GM19372 (cell line): ENCODE results near the gene SPR.

Source experiments
- ATAC-seq: cut with Tn5 transposase; IDR thresholded peaks from one replicate; pipeline ENCODE4 v1.9.1; 2021; ENCODE audit warnings: mild to moderate bottlenecking, low read depth, moderate library complexity; ENCODE audit not compliant: unreplicated experiment

SPR gene

GRCh38 chr2:72887032-72887739 lies at the start of gene SPR:
Gene SPR, plus strand, starts transcription at chr2:72887408. Its CDS starts 25 bp downstream, at chr2:72887433.
- peak; percentile 83 for ATAC-seq

DNA sequence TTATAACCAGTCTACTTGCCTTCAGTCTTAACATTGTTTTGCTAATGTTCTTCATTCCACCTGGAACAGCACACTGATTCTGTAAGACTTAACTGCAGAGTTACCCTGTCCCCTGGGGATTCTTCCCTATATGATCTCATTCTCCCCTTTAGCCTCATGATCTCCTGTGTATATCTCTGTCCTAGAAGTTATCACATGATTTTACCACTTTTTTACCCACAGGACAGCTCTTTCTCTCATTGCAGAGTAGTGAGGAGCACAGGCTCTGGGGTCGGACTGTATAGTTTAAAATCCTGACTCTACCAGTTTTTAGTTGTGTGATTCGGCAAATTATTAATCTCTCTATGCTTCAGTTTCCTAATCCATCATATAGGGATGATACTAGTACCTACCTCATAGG lies 47.1 kb upstream of the SPR start:
- ATAC-seq, result no peak

- ATAC-seq, result no peak
Measured at GRCh38 chr2:72841462-72842125, 45.6 kb upstream of the SPR start.

GRCh38 chr2:72843301-72843700 lies 43.9 kb upstream of the SPR start:
- no peak for ATAC-seq

- peak; percentile 83 for ATAC-seq
Measured at GRCh38 chr2:72846171-72847095, 40.8 kb upstream of the SPR start.

DNA sequence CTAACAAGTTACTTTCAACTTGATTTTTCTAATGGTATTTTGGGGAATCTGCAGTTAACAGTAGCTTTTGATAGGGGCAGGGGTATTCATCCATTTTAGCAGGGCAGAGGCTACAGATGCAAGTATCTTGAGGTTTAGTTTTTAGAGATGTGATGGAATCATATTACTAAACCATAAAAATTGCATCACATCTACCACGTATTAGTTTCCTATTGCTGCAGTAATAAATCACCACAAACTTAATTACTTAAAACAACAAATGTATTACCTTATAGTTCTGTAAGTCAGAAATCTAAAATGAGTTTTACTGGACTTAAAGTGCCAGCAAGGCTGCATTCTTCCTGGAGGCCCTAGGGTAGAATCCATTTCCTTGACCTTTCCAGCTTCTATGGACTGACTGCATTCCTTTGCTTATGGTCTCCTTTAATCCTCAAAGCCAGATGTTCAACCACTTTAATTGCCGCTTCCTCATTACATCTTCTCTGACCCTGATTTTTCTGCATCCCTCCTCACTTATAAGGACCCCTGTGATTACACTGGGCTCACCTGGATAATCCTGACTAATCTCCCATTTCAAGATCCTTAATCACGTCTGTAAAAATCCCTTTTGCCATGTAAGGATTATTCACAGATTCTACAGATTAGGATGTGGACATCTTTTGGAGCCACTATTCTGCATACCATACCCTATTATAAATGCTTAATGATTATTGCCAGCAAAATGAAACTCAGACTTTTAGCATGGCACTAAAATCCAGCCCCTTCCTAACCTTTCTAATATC lies 39.5 kb upstream of the SPR start:
- ATAC-seq, result no peak

- ATAC-seq, result no peak
Measured at GRCh38 chr2:72848436-72849137, 38.6 kb upstream of the SPR start.

DNA sequence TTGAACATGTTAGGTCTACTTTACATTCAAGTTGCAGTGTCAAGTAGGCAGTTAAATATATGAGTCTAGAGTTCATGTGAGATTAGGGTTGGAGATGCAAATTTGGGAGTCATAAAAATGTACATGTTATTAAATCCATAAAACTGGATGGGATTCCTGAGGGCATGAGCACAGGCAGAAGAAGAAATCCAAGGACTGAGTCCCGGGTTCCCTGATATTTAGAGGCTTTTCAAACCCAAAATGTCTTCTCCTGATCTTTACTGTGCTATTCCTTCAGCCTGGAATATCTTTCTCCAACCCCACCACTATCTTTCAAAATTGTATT lies 38.1 kb upstream of the SPR start:
- no peak for ATAC-seq

DNA sequence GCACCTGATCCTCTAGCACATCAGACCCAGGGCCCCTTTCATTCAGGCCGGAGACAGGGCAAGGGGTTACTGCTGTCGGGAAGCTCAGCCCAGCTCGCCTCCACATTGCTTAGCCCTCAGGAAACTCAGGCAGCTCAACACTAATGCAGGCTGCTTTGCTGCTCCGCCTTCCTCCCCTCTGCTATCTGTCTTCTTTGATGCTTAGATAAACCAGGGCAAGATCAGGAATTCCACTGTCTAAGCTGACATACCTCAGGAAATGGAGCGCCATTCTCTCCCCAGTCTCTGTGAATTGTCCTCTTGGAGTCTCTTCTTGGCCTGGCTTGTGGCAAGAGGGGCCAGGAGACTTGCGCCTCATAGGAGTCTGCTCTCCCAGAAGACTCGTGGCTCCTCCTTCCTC lies 35.9 kb upstream of the SPR start:
- ATAC-seq, result no peak

DNA sequence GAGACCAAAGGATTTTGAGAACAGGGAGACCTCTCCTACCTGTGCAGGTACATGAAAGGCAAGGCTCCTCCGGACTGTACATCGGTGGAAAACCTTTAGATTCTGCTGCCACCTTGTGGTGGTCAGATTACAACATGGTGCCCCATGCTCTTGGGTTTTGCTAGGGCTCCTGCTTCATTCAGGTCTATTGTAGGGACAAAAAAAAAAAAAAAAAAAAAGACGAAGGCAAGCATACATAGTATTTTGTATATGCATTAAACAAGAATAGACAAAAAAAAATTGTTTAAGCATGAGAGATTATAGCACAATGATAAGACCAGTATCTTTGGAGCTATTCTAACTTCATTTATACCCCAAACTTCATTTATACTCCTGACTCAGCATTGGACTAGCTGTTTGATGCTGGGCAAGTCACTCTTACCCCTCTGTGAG lies 27.4 kb upstream of the SPR start:
- peak; percentile 64 for ATAC-seq

- peak; percentile 88 for ATAC-seq
Measured at GRCh38 chr2:72862239-72862988, 24.8 kb upstream of the SPR start.

GRCh38 chr2:72863046-72863445 lies 24.2 kb upstream of the SPR start:
- ATAC-seq, result no peak

DNA sequence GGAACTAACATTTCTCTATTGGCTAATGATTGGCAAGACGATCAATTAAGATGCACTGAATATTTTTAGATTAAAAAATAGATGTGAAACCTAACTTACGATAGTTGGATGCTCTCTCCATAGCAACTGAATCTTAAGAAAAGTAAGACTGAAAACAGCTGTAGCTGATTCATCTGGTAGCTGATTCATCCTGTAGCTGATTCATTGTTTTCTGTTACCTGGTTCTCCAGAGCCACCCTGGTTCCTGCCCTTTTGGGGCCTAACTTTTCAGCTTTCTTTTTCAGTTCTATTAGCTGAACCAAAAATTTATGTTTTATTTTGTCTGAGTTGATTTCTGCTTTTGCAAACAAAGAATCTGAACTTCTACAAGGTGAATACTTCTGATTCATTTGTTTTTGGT lies 22.7 kb upstream of the SPR start:
- no peak for ATAC-seq

- no peak for ATAC-seq
Measured at GRCh38 chr2:72871060-72871459, 16.1 kb upstream of the SPR start.

DNA sequence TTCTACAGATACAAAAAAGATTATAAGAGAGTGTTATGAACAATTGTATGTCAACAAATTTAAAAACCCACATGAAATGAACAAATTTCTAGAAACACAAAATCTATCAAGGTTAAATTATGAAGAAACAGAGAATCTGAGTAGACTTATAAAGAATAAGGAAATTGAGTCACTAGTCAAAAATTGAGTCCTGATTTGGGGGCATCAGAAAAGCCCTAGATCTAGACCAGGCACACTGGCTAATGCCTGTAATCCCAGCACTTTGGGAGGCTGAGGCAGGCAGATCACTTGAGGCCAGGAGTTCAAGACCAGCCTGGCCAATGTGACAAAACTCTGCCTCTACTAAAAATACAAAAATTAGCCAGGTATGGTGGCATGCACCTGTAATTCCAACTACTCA lies 15.3 kb upstream of the SPR start:
- no peak for ATAC-seq

- no peak for ATAC-seq
Measured at GRCh38 chr2:72883356-72883962, 3.7 kb upstream of the SPR start.

DNA sequence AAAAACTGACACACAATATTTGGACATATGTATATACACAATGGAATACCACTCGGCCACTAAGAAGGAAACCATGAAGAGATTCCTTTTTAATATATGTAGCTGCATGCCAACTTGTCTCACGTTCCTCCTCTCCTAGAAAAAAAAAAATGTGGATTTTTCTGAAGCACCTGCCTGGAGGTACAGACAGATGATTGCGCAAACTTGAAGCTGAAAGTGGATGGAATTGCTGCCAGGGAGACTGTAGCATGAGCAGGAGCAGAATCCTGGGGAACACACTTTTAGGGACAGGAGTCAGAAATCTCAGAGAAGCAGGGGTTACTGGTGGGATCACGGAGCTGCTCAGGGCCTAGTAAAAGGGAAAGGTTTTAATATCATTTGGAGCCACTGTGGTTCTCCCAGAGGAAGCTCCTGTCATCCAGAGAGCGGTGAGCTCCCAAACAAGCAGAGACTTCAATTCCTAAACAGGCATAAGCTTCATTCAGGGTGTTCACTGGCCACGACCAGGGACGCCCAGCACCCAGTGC lies 640 bp upstream of the SPR start:
- no peak for ATAC-seq

DNA sequence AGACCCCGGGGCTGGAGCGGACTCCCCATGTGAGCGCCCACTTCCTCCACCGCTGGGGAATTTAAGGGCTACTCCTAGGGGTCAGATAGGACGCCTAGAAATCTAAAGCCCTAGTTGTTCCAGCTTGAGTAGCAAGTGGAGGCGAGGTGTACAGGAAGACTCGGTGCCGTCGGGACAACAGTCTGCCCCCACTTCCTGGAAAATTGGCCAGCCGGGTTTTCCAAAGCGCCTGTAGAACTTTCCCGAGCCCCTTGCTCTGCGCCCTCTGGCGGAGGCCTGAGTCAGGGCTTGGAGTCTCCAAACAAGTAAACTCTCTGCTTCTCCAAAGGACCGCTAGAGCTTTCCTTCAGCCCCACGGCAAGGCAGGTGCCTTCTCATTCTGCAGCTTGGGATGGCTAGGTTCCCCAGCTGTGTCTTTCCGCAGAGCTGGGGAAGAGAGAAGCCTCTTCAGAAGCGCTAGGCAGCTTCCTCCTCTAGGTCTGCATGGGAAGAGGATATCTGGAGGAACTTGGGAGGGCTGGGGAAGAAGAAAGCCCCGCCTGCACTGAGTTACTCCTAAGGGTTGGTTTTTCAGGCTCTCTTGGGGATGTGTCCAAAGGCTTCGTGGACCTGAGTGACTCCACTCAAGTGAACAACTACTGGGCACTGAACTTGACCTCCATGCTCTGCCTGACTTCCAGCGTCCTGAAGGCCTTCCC lies 681 bp downstream of the SPR start:
- peak; percentile 44 for ATAC-seq
